HEK293T (cell line): ENCODE results near the gene JAZF1.

ENCODE experiments used
- CTCF ChIA-PET: fragments of 350-600 bp; formaldehyde crosslinking; extraction: SDS; loops from one replicate; lab custom pipeline; 2021; ENCODE audit warnings: antibody characterized with exemption, inconsistent platforms; lab: Yijun Ruan, JAX
- POLR2A ChIA-PET: fragments of 350-600 bp; formaldehyde crosslinking; extraction: SDS; loops from one replicate; lab custom pipeline; 2020; ENCODE audit warnings: antibody characterized with exemption, inconsistent platforms; lab: Yijun Ruan, JAX
- DNase-seq: peaks from one replicate; pipeline ENCODE4 v3.0.0; 2012; ENCODE audit warnings: mixed read lengths; ENCODE audit errors: extremely low spot score
- ARNT ChIP-seq: fragments of 450-650 bp; IDR thresholded peaks from 2 replicates; pipeline ENCODE4 v1.6.1; 2017; ENCODE audit warnings: mild to moderate bottlenecking
- BHLHE40 ChIP-seq: fragments of 450-650 bp; IDR thresholded peaks from 2 replicates; pipeline ENCODE4 v1.6.1; 2016; ENCODE audit warnings: mild to moderate bottlenecking, moderate library complexity, borderline replicate concordance
- CTBP1 ChIP-seq: fragments of 450-650 bp; IDR thresholded peaks from 2 replicates; pipeline ENCODE4 v1.6.1; 2016; ENCODE audit warnings: borderline replicate concordance
- ELF4 ChIP-seq: fragments of 450-650 bp; IDR thresholded peaks from 2 replicates; pipeline ENCODE4 v1.6.1; 2017; ENCODE audit warnings: antibody characterized with exemption
- FOXA1 ChIP-seq: fragments of 450-650 bp; IDR thresholded peaks from 2 replicates; pipeline ENCODE4 v1.6.1; 2016; ENCODE audit warnings: mild to moderate bottlenecking
- FOXK2 ChIP-seq: fragments of 450-650 bp; IDR thresholded peaks from 2 replicates; pipeline ENCODE4 v1.6.1; 2016; ENCODE audit warnings: mild to moderate bottlenecking
- FOXM1 ChIP-seq: fragments of 450-650 bp; IDR thresholded peaks from 2 replicates; pipeline ENCODE4 v1.6.1; 2017; ENCODE audit warnings: mild to moderate bottlenecking, borderline replicate concordance
- HDGF ChIP-seq: fragments of 450-650 bp; IDR thresholded peaks from 2 replicates; pipeline ENCODE4 v1.6.1; 2017; ENCODE audit warnings: antibody characterized with exemption, borderline replicate concordance
- L3MBTL2 ChIP-seq: fragments of 450-650 bp; conservative IDR thresholded peaks from 2 replicates; pipeline ENCODE4 v1.6.1; 2016; ENCODE audit warnings: mild to moderate bottlenecking
- LEF1 ChIP-seq: fragments of 450-650 bp; IDR thresholded peaks from 2 replicates; pipeline ENCODE4 v1.6.1; 2017; ENCODE audit warnings: mild to moderate bottlenecking, borderline replicate concordance
- NFRKB ChIP-seq: fragments of 450-650 bp; IDR thresholded peaks from 2 replicates; pipeline ENCODE4 v1.6.1; 2016; ENCODE audit warnings: mild to moderate bottlenecking, moderate library complexity
- PKNOX1 ChIP-seq: fragments of 450-650 bp; IDR thresholded peaks from 2 replicates; pipeline ENCODE4 v1.6.1; 2016
- SP1 ChIP-seq: fragments of 450-650 bp; IDR thresholded peaks from 2 replicates; pipeline ENCODE4 v1.6.1; 2017
- SUZ12 ChIP-seq: fragments of 450-650 bp; IDR thresholded peaks from 2 replicates; pipeline ENCODE4 v1.6.1; 2016; ENCODE audit warnings: mild to moderate bottlenecking
- TARDBP ChIP-seq: fragments of 450-650 bp; IDR thresholded peaks from 2 replicates; pipeline ENCODE4 v1.6.1; 2016
- ZNF384 ChIP-seq: fragments of 450-650 bp; IDR thresholded peaks from 2 replicates; pipeline ENCODE4 v1.6.1; 2016

JAZF1 gene

GRCh38 chr7:27788437-27788836 lies 392.2 kb downstream of the JAZF1 start:
- no peak for TF ChIP-seq L3MBTL2
- TF ChIP-seq ELF4: no peak
- no peak for TF ChIP-seq PKNOX1
- no peak for TF ChIP-seq TARDBP
- no peak for TF ChIP-seq SUZ12
- no peak for TF ChIP-seq BHLHE40
- no peak for TF ChIP-seq FOXK2
- no peak for TF ChIP-seq CTBP1
- no peak for DNase-seq
- ChIA-PET CTCF (no interaction called here), POLR2A (no interaction called here)

GRCh38 chr7:27784399-27785053 lies 396.1 kb downstream of the JAZF1 start:
- CTCF ChIA-PET: interaction anchor here (0.7 kb wide), 1 partner anchor 14 kb away, joined by 4 read pairs; no protein-coding TSS in a partner anchor
- TF ChIP-seq ZNF384: peak; percentile 52; the same call in 1 of the 2 replicates
- TF ChIP-seq SP1: no peak
- peak; percentile 33 for DNase-seq
- POLR2A ChIA-PET: no interaction called here

GRCh38 chr7:27782849-27783248 lies 397.7 kb downstream of the JAZF1 start:
- ChIA-PET CTCF (no interaction called here), POLR2A (no interaction called here)
- no peak for DNase-seq
- TF ChIP-seq PKNOX1: no peak
- no peak for TF ChIP-seq FOXM1
- TF ChIP-seq ZNF384: no peak
- no peak for TF ChIP-seq L3MBTL2
- TF ChIP-seq FOXK2: no peak
- TF ChIP-seq SUZ12: no peak
- TF ChIP-seq SP1: no peak
- TF ChIP-seq CTBP1: no peak
- TF ChIP-seq FOXA1: no peak
- no peak for TF ChIP-seq NFRKB
- no peak for TF ChIP-seq BHLHE40
- no peak for TF ChIP-seq ARNT
- no peak for TF ChIP-seq HDGF
- no peak for TF ChIP-seq LEF1

- DNase-seq: no peak
- CTCF ChIA-PET: no interaction called here
- TF ChIP-seq FOXM1 (no peak), ELF4 (no peak), ZNF384 (no peak), ARNT (no peak), FOXK2 (no peak), BHLHE40 (no peak), HDGF (no peak), PKNOX1 (no peak), CTBP1 (no peak), SUZ12 (no peak), LEF1 (no peak), NFRKB (no peak), TARDBP (no peak), SP1 (no peak), FOXA1 (no peak), L3MBTL2 (no peak)
- POLR2A ChIA-PET: no interaction called here
These were observed 399.4 kb downstream of the JAZF1 start for GRCh38 chr7:27781188-27781587.
